ENCODE measurements around the gene FCHSD2. TPM values are rescaled to one million over a fixed set of nuclear protein-coding genes. Genes with fewer than 3 reads are reported as not detected.

Gene FCHSD2
- 10 to 100 TPM; 36.5 to 52.2 (median 50.2) TPM for polyA plus RNA-seq (ENCODE audit: insufficient read length in 4 of 4)

- DNase-seq (ENCODE audit: low read depth in 4 of 4, low spot score in 3 of 4): no peak
Observed at GRCh38 chr11:73142128-73142377, at the start of gene FCHSD2. Gene FCHSD2, minus strand, starts transcription at chr11:73142318. Its CDS starts 441 bp downstream, at chr11:73141877.

- no peak for DNase-seq (ENCODE audit: low read depth in 4 of 4, low spot score in 3 of 4)
Observed at GRCh38 chr11:73191151-73191550, 49.0 kb upstream of the FCHSD2 start.

GRCh38 chr11:73190557-73190885 lies 48.4 kb upstream of the FCHSD2 start:
- DNase-seq (ENCODE audit: low read depth in 4 of 4, low spot score in 3 of 4): no peak

DNA sequence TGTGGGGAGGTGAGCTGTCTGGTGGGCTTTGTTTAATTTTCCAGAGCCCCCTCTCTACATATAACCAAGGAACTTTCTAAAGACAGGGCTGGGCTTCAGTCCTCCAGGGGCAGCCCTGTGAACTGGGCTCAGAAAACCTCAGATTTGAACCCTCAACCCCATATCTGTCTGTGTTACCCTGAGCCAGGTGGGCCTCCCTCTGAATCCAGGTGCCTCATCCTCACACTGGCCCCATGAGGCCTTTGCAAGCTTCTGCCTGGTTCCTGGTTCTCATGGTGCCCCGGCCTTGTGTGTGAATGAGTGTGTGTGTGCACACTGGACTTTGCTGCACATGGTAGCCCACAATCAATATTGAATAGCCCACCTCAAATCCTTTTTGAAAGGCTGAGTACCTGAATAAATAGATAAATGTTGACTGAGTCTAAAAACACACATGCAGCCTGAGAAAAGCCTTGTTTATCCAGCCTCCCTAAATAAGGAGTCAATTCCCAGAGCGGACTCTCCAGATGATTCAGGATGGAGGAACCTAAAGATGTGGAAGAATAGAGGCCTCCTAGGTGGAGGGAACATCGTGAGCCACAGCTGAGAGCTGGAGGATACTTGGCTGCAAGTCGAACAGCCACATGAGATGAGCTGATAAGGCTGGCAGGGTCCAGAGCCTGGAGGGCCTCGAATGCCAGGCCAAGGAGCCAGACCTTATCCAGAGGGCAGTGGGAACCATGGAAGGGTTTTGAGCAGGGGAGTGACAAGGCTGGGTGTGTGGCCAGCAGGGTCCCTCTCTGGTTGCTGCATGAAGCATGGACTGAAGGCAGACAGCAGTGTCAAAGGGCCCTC lies 47.8 kb upstream of the FCHSD2 start:
- DNase-seq (ENCODE audit: low read depth in 4 of 4, low spot score in 3 of 4): no peak

DNA sequence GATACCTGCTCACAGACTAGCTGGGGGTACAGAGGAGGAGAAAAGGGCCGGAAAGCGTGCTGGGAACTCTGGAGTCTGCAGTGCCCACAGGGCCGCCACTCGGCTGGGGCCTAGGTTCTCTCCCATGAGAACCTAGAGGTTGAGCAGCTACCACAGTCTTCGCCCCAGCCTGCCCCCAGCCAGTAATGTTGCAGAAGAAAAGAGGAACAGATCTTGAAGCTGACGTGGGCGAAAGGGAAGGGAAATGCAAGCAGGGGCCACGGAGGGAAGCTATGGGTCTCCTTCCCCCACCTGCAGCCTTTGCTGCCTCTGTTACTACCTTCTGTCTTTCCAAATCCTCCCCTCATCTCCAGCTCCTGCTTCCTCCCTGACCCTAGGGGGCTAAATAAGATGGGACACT lies 47.2 kb upstream of the FCHSD2 start:
- DNase-seq (ENCODE audit: low read depth in 4 of 4, low spot score in 3 of 4): no peak

DNA sequence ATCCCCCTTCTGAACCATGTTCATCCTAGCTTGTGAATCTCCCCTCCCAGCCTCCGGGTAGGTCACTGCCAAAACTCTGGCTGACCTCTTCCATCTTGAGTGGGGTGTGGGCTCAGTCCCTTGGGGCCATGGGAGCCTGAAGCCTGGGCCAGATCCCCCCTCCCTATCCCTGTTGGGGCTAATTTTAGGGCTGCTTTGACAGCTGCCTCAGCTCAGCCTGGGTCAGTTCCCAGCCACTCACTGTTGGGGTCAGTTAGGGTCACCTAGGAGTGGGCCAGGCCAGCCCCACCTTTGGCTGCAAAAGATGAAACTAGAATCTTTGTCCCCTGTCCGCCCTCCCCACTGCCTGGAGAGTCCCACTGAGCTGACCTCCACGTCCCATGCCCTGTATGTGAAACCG lies 46.2 kb upstream of the FCHSD2 start:
- DNase-seq (ENCODE audit: low read depth in 4 of 4, low spot score in 3 of 4): no peak

- no peak for DNase-seq (ENCODE audit: low read depth in 4 of 4, low spot score in 3 of 4)
Observed at GRCh38 chr11:73187854-73188253, 45.7 kb upstream of the FCHSD2 start.

- no peak for DNase-seq (ENCODE audit: low read depth in 4 of 4, low spot score in 3 of 4)
Observed at GRCh38 chr11:73186886-73187285, 44.8 kb upstream of the FCHSD2 start.

- no peak for DNase-seq (ENCODE audit: low read depth in 4 of 4, low spot score in 3 of 4)
Observed at GRCh38 chr11:73186294-73186850, 44.3 kb upstream of the FCHSD2 start.

DNA sequence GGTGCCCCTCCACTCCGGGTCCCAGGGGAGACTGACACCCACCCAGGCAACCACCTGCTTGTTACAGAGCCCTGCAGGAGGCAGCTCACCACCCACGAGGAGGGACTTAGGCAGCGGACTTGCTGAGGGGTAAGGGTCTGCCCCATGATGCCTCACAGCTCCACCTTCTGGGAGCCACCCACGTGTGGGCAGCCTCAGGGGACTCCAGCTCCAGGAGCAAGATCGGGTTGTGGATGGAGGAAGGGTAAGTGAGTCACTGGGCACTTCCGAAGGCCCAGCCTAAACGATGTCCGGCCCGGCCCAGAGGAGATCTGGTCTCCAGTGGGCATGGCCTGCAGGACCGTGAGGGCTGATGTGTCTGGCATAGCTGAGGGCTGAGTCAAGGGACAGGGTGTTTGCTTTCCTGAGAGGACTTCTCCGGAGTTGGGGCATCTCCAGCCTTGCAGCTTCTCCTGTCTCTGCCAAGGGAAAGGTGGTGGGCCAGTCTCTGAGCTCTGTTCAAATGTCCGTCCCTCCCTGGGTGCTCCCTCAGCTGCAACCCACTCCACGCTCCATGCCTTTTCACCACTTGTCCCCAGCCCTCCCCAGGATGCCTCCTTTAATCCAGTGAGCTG lies 43.7 kb upstream of the FCHSD2 start:
- no peak for DNase-seq (ENCODE audit: low read depth in 4 of 4, low spot score in 3 of 4)

DNA sequence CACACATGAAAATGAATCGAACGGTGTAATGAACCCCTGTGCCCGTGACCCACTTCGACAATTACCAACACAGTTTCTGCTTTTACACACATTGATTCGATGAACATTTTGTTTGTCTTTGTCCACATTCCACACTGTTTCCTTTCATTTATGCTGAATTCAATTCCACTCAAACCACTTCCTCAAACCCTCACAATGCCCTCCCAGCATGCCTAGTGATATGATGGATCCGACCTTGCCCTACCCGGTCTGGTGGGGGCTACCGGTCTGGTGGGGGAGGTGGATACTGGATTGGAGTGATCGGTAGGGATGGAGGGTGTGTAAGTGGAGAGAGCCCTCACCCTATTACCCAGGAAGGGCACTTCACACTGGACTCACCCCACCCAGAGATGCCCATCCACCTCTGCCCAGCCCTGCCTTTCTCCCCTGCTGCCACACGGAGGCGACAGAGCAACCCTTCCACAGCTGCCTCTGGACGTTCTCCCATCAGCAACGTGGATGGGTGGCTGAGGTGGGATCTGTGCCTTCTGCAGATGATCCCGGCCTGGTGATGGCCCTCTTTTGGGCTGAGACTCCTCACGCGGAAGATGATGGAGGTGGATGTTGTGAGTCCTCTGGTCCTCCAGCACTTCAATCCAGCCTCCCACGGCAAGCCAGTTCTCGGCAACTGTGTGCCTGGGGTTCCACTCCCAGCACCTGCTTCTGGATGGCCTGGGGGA lies 43.0 kb upstream of the FCHSD2 start:
- peak in 2 of 4 donors; percentile 26 to 39 for DNase-seq (ENCODE audit: low read depth in 4 of 4, low spot score in 3 of 4)

DNA sequence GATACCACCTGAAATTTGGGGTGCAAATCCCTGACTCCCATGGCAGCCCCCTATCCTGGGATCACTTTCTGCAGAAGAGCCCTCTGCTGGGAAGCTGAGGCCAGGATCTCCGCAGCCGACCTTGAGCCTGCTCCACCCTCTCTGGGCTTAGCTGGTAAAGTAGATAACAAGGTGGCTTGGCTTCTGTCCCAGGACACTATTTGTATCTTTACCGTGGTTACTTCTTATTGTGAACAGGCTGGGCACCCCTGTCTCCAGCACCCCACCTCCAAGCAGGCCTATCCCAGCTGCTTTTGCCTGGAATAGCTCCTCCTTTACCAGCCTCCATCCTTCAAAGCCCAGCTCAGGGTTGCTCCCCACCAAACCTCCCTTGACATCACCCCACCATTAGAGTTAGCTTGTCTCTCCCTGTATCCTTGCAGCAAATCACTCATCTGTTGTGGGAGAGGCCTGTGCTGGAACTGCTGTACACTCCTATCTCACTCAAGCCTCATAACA lies 40.8 kb upstream of the FCHSD2 start:
- no peak for DNase-seq (ENCODE audit: low read depth in 4 of 4, low spot score in 3 of 4)

DNA sequence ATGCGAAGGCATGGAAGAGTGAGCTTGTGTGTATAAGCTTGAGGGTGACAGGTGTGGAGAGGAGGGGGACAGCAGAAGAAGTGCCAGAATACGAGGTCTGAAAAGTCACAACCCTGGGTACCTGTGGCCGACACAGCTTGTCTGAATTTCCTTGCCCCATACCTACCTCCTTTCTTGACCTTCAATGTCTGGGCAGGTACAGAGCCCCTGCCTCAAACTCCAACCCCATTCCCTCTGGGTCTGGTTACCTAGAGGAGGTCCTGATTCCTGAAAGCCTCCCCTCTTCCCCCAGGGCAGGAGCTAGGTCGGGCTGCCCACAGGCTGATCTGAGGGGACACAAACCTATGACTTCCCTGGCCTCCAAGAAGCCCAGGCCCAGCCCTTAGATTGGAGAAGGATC lies 36.6 kb upstream of the FCHSD2 start:
- no peak for DNase-seq (ENCODE audit: low read depth in 4 of 4, low spot score in 3 of 4)

- peak; percentile 47 to 52 (median 50) for DNase-seq (ENCODE audit: low read depth in 4 of 4, low spot score in 3 of 4)
Observed at GRCh38 chr11:73177778-73178539, 35.8 kb upstream of the FCHSD2 start.

DNA sequence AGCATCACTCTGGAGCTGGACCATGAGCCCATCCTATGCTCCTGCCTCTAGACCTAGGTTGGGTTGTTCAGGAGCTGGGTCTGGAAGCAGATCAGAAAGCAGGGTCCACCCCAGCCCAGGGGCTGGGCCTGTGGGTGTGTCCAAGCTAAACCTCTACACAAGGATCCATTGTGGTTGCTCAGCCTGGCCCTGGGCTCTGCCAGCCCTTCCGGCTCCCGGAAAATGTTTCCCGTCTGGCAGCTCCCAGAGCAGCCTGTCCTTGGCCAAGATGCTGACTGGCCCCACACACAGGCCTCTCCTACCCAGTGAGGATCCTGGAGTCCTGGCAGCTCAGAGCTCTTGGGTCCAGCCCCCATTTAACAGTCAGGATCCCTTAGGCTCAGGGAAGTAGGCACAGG lies 35.3 kb upstream of the FCHSD2 start:
- DNase-seq (ENCODE audit: low read depth in 4 of 4, low spot score in 3 of 4): no peak

GRCh38 chr11:73176874-73177155 lies 34.7 kb upstream of the FCHSD2 start:
- no peak for DNase-seq (ENCODE audit: low read depth in 4 of 4, low spot score in 3 of 4)

GRCh38 chr11:73176145-73176873 lies 34.2 kb upstream of the FCHSD2 start:
- no peak for DNase-seq (ENCODE audit: low read depth in 4 of 4, low spot score in 3 of 4)

GRCh38 chr11:73175551-73176144 lies 33.5 kb upstream of the FCHSD2 start:
- DNase-seq (ENCODE audit: low read depth in 4 of 4, low spot score in 3 of 4): no peak

- DNase-seq (ENCODE audit: low read depth in 4 of 4, low spot score in 3 of 4): no peak
Observed at GRCh38 chr11:73174495-73174791, 32.3 kb upstream of the FCHSD2 start.
